K562 (cell line): ENCODE data around the gene UROS. TPM values are rescaled to one million over a fixed set of nuclear protein-coding genes. Genes with fewer than 3 reads are reported as not detected.

Experiments used
- AFF4 ChIP-seq: sonication (generic); formaldehyde crosslinking; IDR thresholded peaks from 2 replicates; pipeline ENCODE4 v1.8.0; 2023; ENCODE audit warnings: mild to moderate bottlenecking, missing genetic modification reagents
- KLF13 ChIP-seq: fragments of 450-650 bp; IDR thresholded peaks from 2 replicates; pipeline ENCODE4 v1.6.1; 2016; ENCODE audit warnings: missing genetic modification characterization, low read depth, mild to moderate bottlenecking, missing compliant biosample characterization, moderate library complexity, borderline replicate concordance
- ZNF518B ChIP-seq: fragments of 250-450 bp; sonication (Bioruptor Pico); IDR thresholded peaks from 2 replicates; pipeline ENCODE4 v1.5.0; 2021; ENCODE audit warnings: mild to moderate bottlenecking, moderate library complexity
- ZNF561 ChIP-seq: fragments of 450-650 bp; formaldehyde crosslinking; conservative IDR thresholded peaks from 2 replicates; pipeline ENCODE4 v1.4.0; 2020; ENCODE audit warnings: mild to moderate bottlenecking, moderate library complexity
- polyA plus RNA-seq, 8 experiments: library from polyadenylated mRNA; depleted of rRNA in 4 of 8; stranded (reverse) in 5 of 8; unstranded in 3 of 8; fragments of >200 nt; fragmentation: Nextera tagmentation in 2 of 8; fragmentation: Illumina TruSeq in 1 of 8; extraction: Ambion mirVana in 2 of 8; extraction: Trizol in 1 of 8; gene quantifications; 2 replicates each; pipeline versions ENCODE4 v1.2.1 to v1.2.3, GENCODE V29; 2011 to 2014; ENCODE audit warnings: inconsistent platforms in 1 of 8, missing spikeins in 1 of 8
- total RNA-seq, 7 experiments: library from RNA; depleted of rRNA in 6 of 7; stranded (reverse); fragments of >200 nt in 6 of 7; fragmentation: Illumina TruSeq in 2 of 7; extraction: Trizol in 2 of 7; gene quantifications; 2 replicates each; pipeline versions ENCODE4 v1.2.1 to v1.2.3, GENCODE V29; 2011 to 2021; ENCODE audit warnings: low replicate concordance in 1 of 7

UROS gene
- total and polyA plus RNA-seq, 9 of the 15 experiments (the other 6 are each of a cell fraction or from before 2014, with no cell fraction given), result 6.4 to 39.1 (median 32.3) TPM

DNA sequence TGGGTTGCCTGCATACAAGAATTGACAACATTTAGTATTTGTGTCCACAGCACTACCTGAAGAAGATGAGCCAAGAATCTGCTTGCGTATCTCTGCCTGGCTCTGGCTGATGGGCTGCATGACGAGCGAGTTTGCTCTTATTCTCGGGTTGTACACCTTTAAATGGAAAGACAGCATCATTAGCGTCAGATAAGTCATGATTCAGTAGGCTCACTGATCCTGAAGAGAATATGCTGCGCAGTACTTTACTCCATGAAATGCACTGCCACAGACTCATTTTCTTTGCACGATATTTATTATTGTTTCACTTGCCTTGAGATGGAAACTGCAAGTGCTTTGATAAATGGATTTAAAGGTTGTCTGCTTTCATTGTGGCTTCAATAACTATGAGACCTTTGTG is 29.4 kb upstream of the UROS start (continued):
- TF ChIP-seq AFF4 (CRISPR knock-in tag) (no peak), KLF13 (tag) (no peak), ZNF561 (CRISPR knock-in tag) (no peak), ZNF518B (CRISPR knock-in tag) (no peak)
- TF ChIP-seq, all 486 proteins: peak for 0
